OCI-LY1 (cell line): Measurements from ENCODE around the gene PCA3.

Experiments used
- H2AFZ ChIP-seq: fragments of 200-600 bp; sonication (generic), shearing (Covaris generic); 2 replicates; pipeline ENCODE4 v1.6.0; 2014; ENCODE audit warnings: antibody characterized with exemption, mild to moderate bottlenecking, low read length
- H3F3A ChIP-seq: fragments of 200-600 bp; sonication (generic), shearing (Covaris generic); 2 replicates; pipeline ENCODE4 v1.6.0; 2014; ENCODE audit warnings: mild to moderate bottlenecking, antibody characterized with exemption, low read length, moderate library complexity; ENCODE audit not compliant: insufficient read depth
- H3K27ac ChIP-seq: fragments of 200-600 bp; sonication (generic); 2 replicates; pipeline ENCODE4 v1.5.1; 2014; ENCODE audit warnings: low read length, mixed run types, mild to moderate bottlenecking, low read depth; ENCODE audit not compliant: poor library complexity, severe bottlenecking
- H3K27me3 ChIP-seq: fragments of 200-600 bp; sonication (generic); 2 replicates; pipeline ENCODE4 v1.6.0; 2014; ENCODE audit warnings: antibody characterized with exemption, mild to moderate bottlenecking, low read length, moderate library complexity; ENCODE audit not compliant: insufficient read depth
- H3K36me3 ChIP-seq: fragments of 200-600 bp; sonication (generic); 2 replicates; pipeline ENCODE4 v1.6.1; 2014; ENCODE audit warnings: mild to moderate bottlenecking, antibody characterized with exemption, low read length, moderate library complexity, mixed read lengths; ENCODE audit not compliant: insufficient read depth
- H3K4me1 ChIP-seq: fragments of 200-600 bp; sonication (generic); 2 replicates; pipeline ENCODE4 v1.5.1; 2014; ENCODE audit warnings: mild to moderate bottlenecking, low read length, moderate library complexity; ENCODE audit not compliant: insufficient read depth, severe bottlenecking
- H3K4me2 ChIP-seq: fragments of 200-600 bp; sonication (generic), shearing (Covaris generic); 2 replicates; pipeline ENCODE4 v1.6.1; 2014; ENCODE audit warnings: low read length
- H3K4me3 ChIP-seq: fragments of 200-600 bp; sonication (generic); 2 replicates; pipeline ENCODE4 v1.5.1; 2014; ENCODE audit warnings: low read length, low read depth, mild to moderate bottlenecking, mixed read lengths; ENCODE audit not compliant: poor library complexity, severe bottlenecking
- H3K79me2 ChIP-seq: fragments of 200-600 bp; shearing (Covaris generic); 2 replicates; pipeline ENCODE4 v1.6.1; 2016; ENCODE audit warnings: mixed run types, low read length, mixed read lengths; ENCODE audit not compliant: insufficient read depth
- H3K9ac ChIP-seq: fragments of 200-600 bp; sonication (generic), shearing (Covaris generic); 2 replicates; pipeline ENCODE4 v1.6.1; 2014; ENCODE audit warnings: mild to moderate bottlenecking, low read length, mixed read lengths
- H3K9me2 ChIP-seq: fragments of 200-600 bp; sonication (generic), shearing (Covaris generic); 2 replicates; pipeline ENCODE4 v1.6.1; 2014; ENCODE audit warnings: low read depth, mild to moderate bottlenecking, low read length, mixed read lengths
- H3K9me3 ChIP-seq: fragments of 200-600 bp; shearing (Covaris generic); 2 replicates; pipeline ENCODE4 v1.6.1; 2014; ENCODE audit warnings: low read length, mixed read lengths
- H4K20me1 ChIP-seq: fragments of 200-600 bp; sonication (generic), shearing (Covaris generic); 2 replicates; pipeline ENCODE4 v1.6.0; 2016; ENCODE audit warnings: mild to moderate bottlenecking, low read length; ENCODE audit not compliant: insufficient read depth
- EZH2 ChIP-seq: fragments of 200-600 bp; sonication (generic), shearing (Covaris generic); IDR thresholded peaks from 2 replicates; pipeline ENCODE4 v1.8.0; 2017; ENCODE audit warnings: borderline replicate concordance, mixed run types, mild to moderate bottlenecking, antibody characterized with exemption, low read length, moderate library complexity, mixed read lengths
- TF ChIP-seq, protein P1 (sequence below): fragments of 200-600 bp; sonication (generic), shearing (Covaris generic); IDR thresholded peaks from 2 replicates; pipeline ENCODE4 v1.5.1; 2017; ENCODE audit warnings: mild to moderate bottlenecking, antibody characterized with exemption, low read length, moderate library complexity, mixed read lengths

Gene PCA3

DNA sequence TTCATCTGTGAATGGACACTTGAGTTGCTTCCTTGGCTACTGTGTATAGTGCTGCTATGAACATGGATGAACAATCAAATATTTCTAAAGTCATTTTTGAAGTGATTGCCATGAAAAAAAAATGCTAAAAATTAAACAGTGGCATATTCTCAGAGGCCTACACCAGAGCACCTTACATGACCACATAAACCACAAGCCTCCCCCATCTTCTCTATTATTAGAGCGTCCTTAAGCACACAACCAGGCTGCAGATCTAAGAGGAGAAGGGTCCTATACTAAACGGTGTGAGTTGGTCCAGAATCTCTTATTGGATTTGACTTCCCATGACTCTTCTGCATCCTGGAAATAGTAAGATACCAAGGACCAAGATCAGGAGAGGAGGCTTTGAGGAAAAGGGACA lies 34.3 kb downstream of the PCA3 start:
- H3K27ac ChIP-seq, result no peak overlapping the region
- no peaks in the 10 kb centered on the region for H3K27me3 ChIP-seq
- no peak overlapping the region for H3K4me3 ChIP-seq
- no peak overlapping the region for H3K9ac ChIP-seq
- no peaks in the 10 kb centered on the region for H3K79me2 ChIP-seq
- H3K9me2 ChIP-seq, result no peaks in the 10 kb centered on the region
- H3F3A ChIP-seq, result no peaks in the 10 kb centered on the region
- no peak overlapping the region for H3K4me2 ChIP-seq
- no peaks in the 10 kb centered on the region for H3K4me1 ChIP-seq
- no peak for TF ChIP-seq EZH2
- TF ChIP-seq, protein P1, sequence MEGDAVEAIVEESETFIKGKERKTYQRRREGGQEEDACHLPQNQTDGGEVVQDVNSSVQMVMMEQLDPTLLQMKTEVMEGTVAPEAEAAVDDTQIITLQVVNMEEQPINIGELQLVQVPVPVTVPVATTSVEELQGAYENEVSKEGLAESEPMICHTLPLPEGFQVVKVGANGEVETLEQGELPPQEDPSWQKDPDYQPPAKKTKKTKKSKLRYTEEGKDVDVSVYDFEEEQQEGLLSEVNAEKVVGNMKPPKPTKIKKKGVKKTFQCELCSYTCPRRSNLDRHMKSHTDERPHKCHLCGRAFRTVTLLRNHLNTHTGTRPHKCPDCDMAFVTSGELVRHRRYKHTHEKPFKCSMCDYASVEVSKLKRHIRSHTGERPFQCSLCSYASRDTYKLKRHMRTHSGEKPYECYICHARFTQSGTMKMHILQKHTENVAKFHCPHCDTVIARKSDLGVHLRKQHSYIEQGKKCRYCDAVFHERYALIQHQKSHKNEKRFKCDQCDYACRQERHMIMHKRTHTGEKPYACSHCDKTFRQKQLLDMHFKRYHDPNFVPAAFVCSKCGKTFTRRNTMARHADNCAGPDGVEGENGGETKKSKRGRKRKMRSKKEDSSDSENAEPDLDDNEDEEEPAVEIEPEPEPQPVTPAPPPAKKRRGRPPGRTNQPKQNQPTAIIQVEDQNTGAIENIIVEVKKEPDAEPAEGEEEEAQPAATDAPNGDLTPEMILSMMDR, result no peak
- H2AFZ ChIP-seq, result no peak overlapping the region
- H3K9me3 ChIP-seq, result no peaks in the 10 kb centered on the region
- H4K20me1 ChIP-seq, result no peaks in the 10 kb centered on the region
- no peaks in the 10 kb centered on the region for H3K36me3 ChIP-seq

DNA sequence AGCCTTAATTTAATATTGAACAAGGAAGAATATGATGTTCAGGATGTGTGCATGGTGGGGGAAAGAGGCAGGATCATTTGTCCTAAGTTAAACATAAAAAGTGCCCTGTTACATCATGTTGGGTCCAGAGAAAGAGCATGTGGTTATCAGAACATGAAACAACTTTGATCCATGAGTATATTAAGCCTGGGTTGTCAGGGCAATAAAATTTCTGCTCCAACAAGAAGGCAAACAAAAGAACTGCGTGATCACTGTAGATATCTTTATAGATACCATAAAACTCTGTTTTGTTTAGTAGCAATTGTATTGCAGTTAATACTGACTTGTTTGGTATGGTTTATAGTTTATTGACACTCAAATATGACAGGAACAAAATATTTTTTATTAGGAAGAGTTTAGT lies 35.2 kb downstream of the PCA3 start:
- H2AFZ ChIP-seq, result no peak overlapping the region
- no peaks in the 10 kb centered on the region for H3K36me3 ChIP-seq

DNA sequence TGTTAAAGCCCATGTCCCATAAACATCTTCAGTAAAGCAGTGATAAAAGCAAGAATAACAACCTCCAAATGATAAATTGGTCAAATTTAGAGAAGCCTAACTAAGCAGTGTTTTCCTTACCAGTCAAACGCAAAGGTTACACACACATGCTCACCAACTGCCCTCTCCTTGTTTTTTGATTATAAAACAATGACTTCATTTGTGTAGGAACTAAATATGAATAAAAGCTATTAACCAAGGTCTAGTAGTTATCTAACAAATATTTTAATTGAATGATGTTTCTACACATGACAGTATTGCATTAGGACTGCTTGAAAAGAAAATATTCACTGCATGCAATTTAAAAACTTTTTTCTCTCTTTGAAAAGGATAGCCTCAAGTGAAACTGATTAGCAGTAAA lies 36.7 kb downstream of the PCA3 start:
- Histone ChIP-seq H3K4me1 (no peaks in the 10 kb centered on the region), H3K4me3 (no peak overlapping the region), H3K9ac (no peak overlapping the region), H3F3A (no peaks in the 10 kb centered on the region), H3K27ac (no peak overlapping the region), H3K79me2 (no peaks in the 10 kb centered on the region), H3K27me3 (no peaks in the 10 kb centered on the region), H3K9me3 (no peaks in the 10 kb centered on the region), H2AFZ (no peak overlapping the region), H3K9me2 (no peaks in the 10 kb centered on the region), H4K20me1 (no peaks in the 10 kb centered on the region), H3K36me3 (no peaks in the 10 kb centered on the region), H3K4me2 (no peak overlapping the region)
- no peak for TF ChIP-seq EZH2
- TF ChIP-seq, protein P1, result no peak

More for the DNA sequence above, 35.2 kb downstream of the PCA3 start:
- TF ChIP-seq, protein P1, result no peak
- no peak for TF ChIP-seq EZH2
- Histone ChIP-seq H3K9me2 (no peaks in the 10 kb centered on the region), H3F3A (no peaks in the 10 kb centered on the region), H3K4me2 (no peak overlapping the region), H3K27me3 (no peaks in the 10 kb centered on the region), H3K4me3 (no peak overlapping the region), H3K9me3 (no peaks in the 10 kb centered on the region), H3K9ac (no peak overlapping the region), H3K27ac (no peak overlapping the region), H4K20me1 (no peaks in the 10 kb centered on the region), H3K79me2 (no peaks in the 10 kb centered on the region), H3K4me1 (no peaks in the 10 kb centered on the region)
